Measurements from ENCODE around the gene MATR3.
"Not testable (repeated sequence)": the region's sequence is repeated elsewhere in the genome, so short reads cannot be mapped to it uniquely, and the experiment has no call there.

MATR3 gene

GRCh38 chr5:139266236-139266635 lies 27.3 kb upstream of the MATR3 start:
- TF ChIP-seq, protein P1, sequence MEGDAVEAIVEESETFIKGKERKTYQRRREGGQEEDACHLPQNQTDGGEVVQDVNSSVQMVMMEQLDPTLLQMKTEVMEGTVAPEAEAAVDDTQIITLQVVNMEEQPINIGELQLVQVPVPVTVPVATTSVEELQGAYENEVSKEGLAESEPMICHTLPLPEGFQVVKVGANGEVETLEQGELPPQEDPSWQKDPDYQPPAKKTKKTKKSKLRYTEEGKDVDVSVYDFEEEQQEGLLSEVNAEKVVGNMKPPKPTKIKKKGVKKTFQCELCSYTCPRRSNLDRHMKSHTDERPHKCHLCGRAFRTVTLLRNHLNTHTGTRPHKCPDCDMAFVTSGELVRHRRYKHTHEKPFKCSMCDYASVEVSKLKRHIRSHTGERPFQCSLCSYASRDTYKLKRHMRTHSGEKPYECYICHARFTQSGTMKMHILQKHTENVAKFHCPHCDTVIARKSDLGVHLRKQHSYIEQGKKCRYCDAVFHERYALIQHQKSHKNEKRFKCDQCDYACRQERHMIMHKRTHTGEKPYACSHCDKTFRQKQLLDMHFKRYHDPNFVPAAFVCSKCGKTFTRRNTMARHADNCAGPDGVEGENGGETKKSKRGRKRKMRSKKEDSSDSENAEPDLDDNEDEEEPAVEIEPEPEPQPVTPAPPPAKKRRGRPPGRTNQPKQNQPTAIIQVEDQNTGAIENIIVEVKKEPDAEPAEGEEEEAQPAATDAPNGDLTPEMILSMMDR (IDR thresholded peaks at IDR 0.05; ENCODE audit: extremely low read depth, missing control alignments), result no peak
- no peak for DNase-seq (ENCODE audit: low spot score)

GRCh38 chr5:139267481-139267880 lies 26.1 kb upstream of the MATR3 start:
- DNase-seq (ENCODE audit: low spot score), result no peak
- TF ChIP-seq, protein P1 (IDR thresholded peaks at IDR 0.05; ENCODE audit: extremely low read depth, missing control alignments), result no peak

DNA sequence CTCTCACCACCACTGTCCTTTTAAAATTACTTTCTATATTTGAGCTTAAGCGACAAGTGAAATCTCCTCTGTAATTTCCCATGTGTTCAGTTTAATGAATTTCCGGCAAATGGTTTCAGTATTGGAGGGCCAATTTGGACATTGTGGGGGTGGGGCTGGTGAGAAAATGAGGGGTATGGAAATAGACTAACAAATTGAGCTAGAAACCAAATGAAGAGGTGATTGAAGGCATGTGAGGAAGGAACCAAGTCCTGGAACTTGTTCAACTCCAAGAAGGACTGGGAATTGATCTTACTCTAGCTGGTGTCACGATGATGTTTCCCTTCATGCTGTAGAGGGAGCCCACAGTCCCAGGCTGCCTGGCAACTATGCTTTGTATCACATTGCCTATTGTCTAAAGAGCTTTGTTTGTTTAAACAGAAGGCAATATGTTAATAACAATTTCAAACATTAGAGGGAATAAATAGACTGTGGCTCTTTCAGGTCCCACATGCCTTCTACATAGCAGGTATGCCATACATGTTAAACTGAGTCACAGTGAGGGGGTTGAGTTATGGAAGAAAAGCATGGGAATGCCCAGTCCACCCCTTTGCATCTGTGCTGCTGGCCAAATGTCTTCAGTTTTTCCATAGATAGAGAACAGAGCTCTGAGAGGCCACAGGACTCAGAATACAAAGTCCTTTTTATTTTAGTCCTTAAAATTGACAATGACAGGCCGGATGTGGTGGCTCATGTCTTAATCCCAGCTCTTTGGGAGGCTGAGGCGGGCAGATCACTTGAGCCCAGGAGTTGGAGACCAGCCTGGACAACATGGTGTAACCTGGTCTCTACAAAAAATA lies 25.0 kb upstream of the MATR3 start:
- DNase-seq (ENCODE audit: low spot score), result no peak

GRCh38 chr5:139270718-139271117 lies 22.8 kb upstream of the MATR3 start:
- not testable (repeated sequence) for DNase-seq (ENCODE audit: low spot score)

More for the DNA sequence above, 25.0 kb upstream of the MATR3 start:
- TF ChIP-seq, protein P1 (IDR thresholded peaks at IDR 0.05; ENCODE audit: extremely low read depth, missing control alignments), result no peak

DNA sequence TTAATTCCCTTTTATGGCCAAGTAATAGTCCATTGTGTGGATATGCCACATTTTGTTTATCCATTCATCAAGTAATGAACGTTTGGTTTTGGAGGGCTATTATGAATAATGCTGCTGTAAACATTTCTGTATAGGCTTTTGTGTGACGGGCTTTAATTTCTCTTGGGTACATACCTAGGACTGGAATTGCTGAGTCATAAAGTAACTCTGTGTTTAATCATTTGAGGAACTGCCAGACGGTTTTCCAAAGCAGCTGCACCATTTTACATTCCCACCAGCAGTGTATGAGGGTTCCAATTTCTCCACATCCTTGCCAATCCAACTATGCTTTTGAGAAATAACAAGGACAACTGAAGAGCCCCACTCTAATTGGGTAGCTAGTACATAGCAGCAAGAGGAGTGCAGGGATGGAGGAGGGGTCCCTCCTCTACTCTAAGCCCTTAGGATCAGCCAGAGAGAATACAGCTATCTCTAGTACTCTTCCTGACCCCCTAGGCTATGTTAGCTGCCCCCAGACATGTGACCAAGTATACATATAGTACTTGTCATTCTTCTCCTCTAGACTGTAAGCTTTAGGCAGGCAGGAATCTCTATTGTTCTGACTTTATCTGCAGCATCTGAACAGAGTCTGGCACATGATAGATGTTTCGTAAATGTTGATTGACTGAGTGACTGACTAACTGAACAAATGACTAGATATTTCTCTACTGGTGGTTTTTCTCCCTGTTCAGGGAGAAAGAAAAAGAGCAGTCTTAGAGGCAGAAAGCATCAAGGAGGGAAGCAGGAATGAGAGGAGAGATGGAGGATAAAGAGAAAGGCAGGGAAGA lies 22.1 kb upstream of the MATR3 start:
- TF ChIP-seq, protein P1 (IDR thresholded peaks at IDR 0.05; ENCODE audit: extremely low read depth, missing control alignments), result no peak
- no peak for DNase-seq (ENCODE audit: low spot score)

- TF ChIP-seq, protein P1 (IDR thresholded peaks at IDR 0.05; ENCODE audit: extremely low read depth, missing control alignments), result no peak
- DNase-seq (ENCODE audit: low spot score), result no peak
Observed at GRCh38 chr5:139272471-139273321, 20.8 kb upstream of the MATR3 start.

- TF ChIP-seq, protein P1 (IDR thresholded peaks at IDR 0.05; ENCODE audit: extremely low read depth, missing control alignments), result no peak
- no peak for DNase-seq (ENCODE audit: low spot score)
Observed at GRCh38 chr5:139273322-139273571, 20.3 kb upstream of the MATR3 start.

All from GM20000 (cell line).